A204.1 (cell line): Measurements from ENCODE around the gene C1orf21.
"Not testable (repeated sequence)": the region's sequence is repeated elsewhere in the genome, so short reads cannot be mapped to it uniquely, and the experiment has no call there.

Experiments used
- FAIRE-seq: peaks from 2 replicates; lab custom pipeline; 2012; peaks lifted over from hg19 to GRCh38; lab: Jason Lieb, UNC

The C1orf21 gene, protein sequence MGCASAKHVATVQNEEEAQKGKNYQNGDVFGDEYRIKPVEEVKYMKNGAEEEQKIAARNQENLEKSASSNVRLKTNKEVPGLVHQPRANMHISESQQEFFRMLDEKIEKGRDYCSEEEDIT

DNA sequence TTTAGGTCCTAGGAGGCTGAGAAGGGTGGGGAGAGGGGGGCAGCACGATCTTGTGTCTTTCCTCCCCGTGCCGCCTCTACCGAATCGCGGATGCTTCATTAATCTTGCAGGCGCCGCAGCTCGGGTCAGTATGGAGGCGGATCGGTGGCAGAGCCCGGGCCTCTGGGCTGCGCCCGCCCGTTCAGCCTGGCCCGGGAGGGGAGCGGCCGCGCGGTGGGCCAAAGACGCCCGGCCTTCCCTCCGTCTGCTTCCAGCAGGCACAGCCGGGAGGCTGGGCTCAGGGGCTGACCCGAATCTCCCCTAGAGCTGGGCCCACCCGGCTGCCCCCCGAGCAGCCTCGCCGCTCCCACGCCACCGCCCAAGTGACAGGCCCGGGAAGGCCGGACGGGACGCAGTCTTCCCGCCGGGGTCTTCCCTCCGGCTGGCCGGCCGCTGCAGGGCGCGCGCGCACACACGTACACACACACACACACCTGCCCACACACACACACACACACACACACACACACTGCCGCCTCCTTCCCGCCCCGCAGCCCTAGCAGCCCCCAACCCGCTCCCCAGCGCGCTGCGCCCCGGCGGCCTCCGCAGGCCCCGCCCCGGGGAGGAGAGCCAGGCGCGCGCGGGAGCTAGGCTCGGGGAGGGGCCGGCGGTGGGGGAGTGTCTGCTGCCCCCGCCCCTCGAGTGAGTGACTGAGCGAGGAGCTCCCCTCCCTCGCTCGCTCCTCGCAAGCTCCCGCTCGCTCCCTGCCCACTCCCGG, at the start of gene C1orf21:
Gene C1orf21, plus strand, starts transcription at position 718 of the 757 bp plus-strand sequence. CDS start 90,481 bp downstream, outside the sequence.
- FAIRE-seq, result no peak

DNA sequence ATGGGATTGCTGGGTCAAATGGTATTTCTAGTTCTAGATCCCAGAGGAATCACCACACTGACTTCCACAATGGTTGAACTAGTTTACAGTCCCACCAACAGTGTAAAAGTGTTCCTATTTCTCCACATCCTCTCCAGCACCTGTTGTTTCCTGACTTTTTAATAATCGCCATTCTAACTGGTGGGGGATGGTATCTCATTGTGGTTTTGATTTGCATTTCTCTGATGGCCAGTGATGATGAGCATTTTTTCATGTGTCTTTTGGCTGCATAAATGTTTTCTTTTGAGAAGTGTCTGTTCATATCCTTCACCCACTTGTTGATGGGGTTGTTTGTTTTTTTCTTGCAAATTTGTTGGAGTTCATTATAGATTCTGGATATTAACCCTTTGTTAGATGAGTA, 49.0 kb upstream of the C1orf21 start:
- not testable (repeated sequence) for FAIRE-seq

DNA sequence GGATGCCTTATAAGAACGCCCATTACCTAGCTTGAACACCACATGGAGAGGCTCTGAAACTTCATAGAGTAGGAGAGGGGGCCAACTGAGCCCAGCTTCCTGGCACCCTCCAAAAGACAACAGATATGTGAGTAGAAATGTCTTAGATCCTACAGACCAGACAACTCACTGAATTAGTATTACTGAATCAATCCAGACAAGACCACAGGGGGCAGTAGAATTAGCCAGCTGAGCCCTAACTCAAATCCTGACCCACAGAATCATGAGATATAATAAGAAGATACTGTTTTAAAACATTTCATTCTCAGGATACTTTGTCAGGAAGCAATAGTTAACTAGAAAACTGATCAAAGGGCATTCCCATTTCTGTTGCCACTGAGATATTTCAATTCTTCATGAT, 45.8 kb upstream of the C1orf21 start:
- FAIRE-seq, result no peak

DNA sequence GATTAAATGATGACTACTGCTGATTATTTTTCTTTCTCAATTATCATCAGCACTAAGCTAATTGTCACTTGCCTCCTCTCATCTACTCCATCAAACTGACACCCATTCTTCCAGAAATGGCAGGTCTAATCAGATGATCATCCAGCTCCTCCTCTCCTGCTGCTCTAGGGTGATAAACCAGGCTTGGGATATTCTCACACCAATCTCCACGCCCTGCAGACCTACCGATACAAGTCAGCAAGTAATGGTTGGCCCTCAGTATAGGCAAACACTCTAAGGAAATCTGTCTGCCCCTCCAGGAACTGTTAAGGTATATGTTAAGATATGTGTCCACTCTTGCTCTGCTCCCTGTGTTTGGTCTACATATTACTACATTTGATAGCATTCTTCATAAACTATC, 36.3 kb upstream of the C1orf21 start:
- FAIRE-seq, result no peak

DNA sequence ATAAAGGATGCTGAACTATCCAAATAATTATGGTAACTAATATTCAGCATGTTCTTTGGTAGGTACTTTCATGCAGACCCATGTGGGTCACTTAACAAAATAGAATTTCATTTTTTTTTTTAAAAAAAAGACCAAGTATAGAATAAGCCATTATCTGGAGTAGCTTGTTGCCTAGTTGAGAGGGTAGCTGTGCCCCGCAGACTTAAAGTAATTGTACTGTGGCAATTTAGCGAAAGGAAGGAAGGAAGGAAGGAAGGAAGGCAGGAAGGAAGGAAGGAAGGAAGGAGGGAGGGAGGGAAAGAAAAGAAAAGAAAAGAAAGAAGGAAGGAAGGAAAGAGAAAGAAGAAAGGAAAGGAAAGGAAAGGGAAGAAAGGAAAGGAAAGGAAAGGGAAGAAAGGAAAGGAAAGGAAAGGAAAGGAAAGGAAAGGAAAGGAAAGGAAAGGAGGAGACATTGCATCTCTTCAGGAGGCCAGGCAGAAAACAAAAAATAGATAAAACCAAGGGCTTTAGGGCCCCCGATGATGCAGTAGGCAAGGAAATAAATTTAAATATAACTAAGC, 35.3 kb upstream of the C1orf21 start:
- no peak for FAIRE-seq

DNA sequence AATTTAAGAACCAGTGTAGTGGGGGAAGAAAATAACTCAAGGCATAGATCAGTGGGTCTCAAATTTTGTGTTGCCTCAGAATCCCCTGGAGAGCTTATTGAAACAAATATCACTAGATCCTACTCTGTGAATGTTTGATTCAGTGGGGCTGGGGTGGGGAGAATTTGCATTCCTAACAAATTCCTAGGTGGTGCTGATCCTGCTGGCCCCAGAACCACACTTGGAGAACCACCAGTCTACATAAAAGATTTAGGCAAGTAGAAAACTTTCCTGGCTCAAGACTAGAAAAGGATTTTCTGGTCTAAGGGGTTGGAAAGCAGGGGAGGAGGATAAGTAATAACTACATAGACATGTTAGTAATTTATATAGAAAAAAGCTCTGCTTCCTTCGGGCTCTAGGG, 34.1 kb upstream of the C1orf21 start:
- FAIRE-seq, result no peak

DNA sequence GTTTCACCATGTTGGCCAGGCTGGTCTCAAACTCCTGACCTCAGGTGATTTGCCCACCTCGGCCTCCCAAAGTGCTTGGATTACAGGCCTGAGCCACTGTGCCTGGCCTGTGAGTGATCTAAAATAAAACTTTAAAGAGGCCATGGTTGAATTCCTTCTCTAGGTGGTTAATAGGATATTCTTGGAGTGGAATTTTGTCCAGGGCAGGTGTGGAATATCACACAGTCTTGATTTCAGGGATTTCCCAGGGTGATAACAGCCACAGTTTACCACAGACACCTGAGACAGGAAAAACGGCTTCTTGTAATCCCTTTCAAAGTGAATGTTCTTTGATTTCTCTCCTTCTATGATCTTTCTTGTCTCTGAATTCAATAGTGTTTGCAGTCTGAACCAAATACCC, 32.1 kb upstream of the C1orf21 start:
- no peak for FAIRE-seq

DNA sequence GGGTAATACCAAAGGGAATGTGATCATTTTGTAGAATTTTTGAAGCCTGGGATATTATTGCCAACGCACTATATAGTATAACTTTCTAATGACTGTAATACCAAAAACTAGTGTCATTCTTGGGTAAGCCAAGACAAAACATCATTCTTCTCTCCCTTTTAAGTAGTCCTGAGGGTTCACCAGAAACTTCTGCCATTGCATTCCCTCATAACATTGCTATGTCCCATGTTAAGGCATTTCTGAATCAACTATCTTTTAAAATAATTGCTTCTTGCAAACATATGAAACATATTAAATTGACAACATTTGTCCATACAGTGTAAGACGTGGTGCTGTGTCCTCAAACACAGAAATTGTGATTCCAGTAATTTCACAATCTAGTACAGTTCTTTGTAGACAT, 29.9 kb upstream of the C1orf21 start:
- no peak for FAIRE-seq

DNA sequence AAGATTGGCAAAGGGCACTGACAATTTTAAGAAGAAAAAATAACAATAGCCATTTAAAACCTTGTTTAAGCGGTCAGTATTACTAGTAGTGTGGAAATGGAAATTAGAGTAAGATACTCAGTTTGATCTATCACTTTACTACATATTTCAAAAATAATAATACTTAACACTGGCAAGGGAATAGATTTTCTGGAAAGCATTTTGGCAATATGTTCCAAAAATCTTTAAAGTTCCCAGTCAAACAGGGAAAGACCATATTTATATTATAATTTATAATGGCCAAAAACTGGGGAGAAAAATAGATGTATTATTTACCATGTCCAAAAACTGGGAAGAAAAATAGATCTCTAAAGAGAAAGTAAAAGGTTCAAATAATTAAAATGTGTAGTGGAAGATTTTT, 28.6 kb upstream of the C1orf21 start:
- FAIRE-seq, result no peak

DNA sequence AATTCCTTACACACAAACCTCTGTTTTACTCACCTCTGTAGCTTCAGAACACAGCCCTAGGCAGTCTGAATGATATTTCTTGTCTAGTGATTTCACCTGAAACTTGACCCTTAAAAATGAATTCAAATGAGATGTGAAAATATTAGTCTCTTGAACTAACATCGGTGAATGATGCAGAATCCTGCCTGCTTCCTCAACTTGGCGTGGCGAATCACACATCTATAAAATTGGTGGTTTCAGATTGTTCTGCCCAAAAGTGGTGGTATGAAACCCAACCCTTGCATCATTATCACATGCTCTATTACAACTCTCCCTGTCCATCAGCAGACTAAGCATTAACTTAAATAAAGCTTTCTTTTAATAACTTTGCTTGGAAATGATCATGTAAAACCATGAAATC, 26.9 kb upstream of the C1orf21 start:
- no peak for FAIRE-seq

DNA sequence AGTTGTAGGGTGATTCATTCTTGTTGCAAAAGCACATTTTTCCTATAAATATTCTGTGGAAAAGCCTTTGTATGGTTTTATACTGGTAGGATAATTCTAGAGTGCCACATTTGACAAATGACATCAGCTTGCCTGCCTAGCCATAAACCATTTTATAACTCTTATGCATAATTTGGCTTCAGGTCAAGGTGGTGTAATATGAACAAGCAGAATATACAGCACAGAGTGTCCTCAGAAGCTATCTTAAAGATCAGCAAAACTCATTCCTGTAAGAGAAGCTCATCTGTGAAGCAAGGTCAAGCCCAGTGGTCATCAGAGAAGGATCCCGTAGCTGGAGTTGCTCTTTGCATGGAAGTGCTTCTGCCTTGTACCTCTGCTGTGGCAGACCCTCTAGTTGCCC, 24.0 kb upstream of the C1orf21 start:
- FAIRE-seq, result no peak

DNA sequence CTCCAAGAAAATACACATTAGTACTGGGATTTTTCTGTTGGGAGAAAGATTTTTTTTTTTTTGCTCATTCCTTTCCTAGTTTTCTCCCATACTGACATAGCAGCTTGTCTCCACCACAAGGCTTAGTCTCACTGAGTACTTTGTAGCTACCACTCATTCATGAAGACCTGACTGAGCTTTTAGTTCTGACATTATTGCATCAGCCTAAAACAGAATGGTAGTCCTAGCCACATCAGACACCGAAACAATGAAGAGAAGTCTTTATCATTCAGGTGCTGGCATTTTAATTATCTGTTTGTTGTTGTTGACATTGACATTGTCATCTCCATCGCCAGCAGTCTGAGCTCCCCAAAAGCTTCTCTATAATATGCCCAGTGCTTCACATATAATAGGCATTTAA, 21.1 kb upstream of the C1orf21 start:
- no peak for FAIRE-seq

DNA sequence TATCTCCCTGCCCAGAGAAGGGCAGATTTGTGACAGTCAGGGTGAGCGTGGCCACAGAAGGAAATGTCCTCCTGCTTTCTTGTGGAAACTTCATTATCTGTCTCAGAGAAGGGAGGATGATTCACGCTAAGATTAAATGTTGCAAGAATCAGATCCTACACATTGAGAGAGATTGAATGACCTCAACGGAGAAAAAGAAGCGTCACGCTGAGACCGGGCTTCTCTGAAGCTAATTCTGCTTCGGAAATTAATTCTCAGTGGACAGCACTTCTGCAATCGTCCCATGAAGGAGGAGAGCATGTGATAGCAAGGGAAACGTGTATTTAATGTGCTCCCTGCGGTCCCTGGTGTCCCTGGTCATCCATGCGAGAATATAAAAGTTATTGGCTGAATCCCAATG, 19.8 kb upstream of the C1orf21 start:
- FAIRE-seq, result no peak

DNA sequence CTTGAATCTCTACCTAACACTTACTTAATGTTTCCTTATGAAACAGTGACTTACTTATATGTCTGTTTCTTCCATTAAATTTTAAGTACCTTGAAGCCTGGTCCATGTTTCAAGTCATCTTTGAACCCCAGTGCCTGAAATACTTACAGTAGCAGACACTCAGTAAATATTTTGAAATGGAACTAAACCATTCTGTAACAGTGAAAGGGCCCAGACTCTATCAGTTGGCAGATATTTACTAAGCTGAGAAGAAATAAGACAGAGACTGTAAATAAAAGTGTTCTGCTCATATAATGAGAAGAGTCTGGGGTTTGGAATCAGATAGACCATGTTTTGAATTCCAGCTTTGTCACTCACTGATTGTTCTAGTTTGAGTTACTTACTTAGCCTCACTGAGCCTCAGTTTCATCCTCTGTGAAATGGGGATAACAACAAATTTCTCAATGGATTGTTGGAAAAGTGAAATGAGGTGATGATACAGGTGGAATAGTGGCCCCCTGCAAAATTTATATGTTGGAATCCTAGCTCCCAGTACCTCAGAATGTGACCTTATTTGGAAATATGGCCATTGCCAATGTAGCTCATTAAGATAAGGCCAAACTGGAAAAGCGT, 19.3 kb upstream of the C1orf21 start:
- FAIRE-seq, result no peak

DNA sequence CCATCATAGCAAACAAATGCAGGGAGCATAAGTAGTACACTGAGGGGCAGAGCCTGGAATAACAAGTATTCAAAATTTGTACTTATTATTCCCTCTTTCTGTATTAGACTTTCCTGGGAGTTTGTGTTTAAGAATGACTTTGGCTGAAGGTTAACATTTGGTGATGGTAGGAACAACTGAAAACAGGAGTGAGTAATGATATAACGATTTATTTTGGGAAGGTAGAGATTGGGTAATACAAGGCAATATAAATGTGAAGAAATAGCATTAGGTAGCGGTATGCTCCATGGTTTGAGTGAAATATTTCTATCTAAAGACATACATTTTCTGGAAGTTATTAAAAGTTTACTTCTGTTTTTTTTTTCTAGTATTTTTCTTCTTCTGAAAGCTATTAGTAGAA, 18.5 kb upstream of the C1orf21 start:
- FAIRE-seq, result no peak

DNA sequence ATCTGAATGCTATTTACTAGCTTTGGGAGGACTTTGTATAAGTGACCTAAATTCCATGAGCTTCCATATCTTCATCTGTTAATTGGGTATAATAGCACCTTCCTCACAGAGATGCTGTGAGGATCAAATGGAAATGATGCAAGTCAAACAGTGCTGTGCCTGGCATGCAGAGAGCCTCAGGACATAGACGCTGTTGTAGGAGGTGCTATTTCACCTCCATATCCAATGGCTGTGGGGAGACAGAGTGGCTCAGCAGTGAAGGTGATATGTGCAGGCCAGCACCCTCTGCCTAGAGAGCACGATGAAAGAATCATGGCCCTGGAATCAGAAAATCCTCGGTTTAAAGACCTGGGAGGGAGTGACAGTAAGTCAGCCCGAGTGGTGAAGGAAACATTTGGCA, 16.0 kb upstream of the C1orf21 start:
- no peak for FAIRE-seq

DNA sequence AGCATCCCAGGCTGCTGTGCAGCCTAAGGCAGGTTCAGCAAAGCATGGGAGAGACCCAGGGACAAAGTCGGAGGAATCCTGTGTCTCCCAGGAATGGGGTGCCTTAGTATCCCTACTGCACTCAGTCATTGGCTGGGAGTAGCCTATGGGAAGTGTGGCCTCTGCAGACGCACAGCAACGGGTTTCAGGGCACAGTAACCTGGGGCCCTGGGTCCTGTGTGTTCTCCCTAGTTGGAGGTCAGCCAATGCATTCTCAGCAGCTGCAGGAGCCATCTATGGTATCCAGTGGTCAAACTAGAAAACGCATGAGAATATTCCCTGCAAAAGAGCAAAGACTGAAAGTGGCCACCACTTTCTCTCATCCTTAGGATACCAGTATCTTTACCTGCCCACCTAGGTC, 13.7 kb upstream of the C1orf21 start:
- FAIRE-seq, result no peak

DNA sequence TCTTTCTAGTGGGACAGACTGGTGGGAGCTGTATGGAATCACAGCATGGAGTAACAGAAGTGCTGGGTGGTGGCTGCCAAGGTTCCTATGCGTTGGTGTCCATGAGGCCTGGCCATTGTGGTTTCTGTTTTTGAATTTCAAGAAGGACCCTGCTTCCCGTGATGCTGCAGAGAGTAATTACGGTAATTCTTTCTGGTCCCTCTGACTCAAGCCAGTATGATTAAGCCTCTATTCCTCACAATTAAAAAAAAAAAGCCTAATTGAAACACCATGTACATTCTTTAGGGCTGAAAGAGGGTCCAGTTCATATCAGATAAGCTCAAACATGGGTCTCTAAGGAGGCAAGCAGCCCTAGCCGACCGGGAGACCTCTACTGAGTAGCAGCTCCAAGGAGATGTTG, 10.5 kb upstream of the C1orf21 start:
- no peak for FAIRE-seq

DNA sequence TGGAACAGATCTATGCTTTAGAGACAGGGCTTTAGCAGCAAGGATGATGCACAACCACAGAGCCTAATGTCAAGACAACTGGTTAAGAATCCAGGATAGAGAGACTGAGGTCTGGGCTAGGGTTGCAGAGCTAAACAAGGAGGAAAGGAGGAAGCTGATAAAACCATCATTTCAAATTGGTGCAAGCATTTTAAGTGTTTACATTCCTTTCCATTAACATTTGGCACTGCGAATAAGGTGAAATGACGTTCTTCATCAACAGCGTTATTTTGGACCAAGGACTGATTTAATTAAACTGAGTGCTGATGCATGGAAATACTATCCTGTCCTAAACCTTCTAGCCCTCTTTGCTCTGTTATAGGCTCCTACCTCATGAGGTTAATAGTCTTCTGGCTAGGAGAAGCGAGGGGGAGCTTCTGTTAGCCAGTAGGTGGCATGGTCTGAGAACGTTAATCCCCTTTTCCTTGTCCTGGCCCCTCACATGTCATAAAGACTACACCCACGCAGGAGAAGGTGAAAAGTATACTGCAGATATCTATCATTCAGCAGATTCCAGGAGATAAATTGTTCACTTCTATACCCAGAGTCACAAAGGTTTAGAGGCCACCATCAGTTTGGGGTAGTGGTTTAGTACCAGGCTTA, 7.6 kb upstream of the C1orf21 start:
- no peak for FAIRE-seq

DNA sequence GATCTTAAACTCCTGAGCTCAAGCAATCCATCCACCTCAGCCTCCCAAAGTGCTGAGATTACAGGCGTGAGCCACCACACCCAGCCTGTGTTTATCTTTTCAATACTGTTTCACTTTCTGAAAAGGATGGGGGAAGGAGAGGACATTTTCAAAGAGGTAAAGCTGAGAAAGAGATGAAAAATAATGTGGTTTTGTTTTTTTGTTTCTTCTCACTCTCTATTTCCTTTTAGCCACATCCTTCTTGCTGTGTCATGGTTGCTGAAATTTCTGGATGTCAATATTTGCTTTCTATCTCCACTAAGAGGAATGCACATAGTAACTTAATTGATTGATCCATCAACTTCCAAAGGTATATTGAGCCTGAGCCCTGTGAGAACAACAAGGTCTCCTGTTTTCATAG, 6.4 kb upstream of the C1orf21 start:
- FAIRE-seq, result no peak

DNA sequence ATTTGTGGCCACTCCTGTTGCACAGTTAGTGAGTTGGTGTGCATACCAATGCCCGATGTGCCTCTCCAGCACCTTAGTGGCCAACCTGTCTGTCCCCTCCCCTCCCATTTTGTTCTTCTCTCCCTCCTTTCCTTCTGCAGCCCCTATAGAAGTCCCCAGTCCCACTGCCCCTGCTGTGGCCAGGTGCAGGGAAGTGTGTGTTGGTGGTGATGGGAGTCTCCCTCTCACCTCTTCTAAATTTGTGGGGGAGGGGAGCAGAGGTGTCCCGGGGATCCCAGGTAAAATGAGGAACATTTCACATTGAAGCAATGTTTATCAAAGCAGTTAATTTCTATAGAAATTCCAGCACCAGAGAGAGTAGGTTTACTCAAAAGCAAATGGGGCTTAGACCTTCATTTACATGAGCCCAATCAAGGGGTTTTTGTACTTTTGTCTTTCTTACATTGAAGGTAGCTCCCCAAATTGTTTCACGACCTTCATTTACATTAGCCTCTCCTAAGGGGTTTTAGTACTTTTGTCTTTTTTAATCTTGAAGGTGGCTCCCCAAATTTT, 3.0 kb upstream of the C1orf21 start:
- FAIRE-seq, result no peak

DNA sequence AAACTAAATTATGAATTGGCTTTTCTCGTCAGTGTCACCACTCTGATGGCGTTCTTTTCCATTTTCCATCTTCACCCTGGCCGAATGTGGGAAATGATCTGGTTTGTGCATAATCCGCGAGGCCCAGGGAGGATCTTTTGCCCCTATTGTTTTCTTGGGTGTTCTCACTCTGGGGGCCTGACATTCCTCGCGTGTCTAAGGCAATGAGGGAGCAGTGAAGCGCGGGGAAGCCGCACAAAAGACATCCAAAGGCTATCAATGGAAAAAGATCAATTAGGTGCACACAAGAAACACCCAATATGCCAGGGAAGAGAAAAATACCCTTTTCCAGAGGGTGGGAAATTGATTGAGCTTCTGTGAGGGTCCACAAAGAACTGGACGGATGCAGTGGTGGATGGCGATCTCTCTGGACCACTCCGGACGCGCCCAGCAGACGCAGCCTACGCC, 941 bp upstream of the C1orf21 start:
- no peak for FAIRE-seq

DNA sequence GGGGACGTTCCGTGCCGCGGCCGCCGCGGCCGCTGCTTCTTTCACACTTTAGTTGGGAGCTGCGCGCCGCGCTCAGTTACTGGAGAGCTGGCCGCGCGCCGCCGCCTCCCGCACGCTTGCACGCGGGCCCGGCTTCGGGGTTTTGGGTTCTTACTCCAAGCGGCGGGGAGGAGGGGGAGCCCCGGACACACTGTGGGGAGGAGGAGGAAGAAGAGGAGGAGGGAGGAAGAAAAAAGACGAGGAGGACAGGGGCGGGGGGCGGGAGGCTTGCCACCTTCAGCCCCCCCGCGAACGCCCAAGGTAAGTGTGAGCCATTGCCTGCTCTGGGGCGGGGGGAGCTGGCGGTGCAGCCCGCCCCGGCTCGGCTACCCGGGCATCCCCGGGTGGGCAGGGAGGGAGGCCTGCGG, 243 bp downstream of the C1orf21 start:
- no peak for FAIRE-seq
